ENCODE measurements around the gene AVPR1B. TPM values are rescaled to one million over a fixed set of nuclear protein-coding genes. Genes with fewer than 3 reads are reported as not detected.

The AVPR1B gene
- total RNA-seq, 2 experiments from 2014 or later: not detected

DNA sequence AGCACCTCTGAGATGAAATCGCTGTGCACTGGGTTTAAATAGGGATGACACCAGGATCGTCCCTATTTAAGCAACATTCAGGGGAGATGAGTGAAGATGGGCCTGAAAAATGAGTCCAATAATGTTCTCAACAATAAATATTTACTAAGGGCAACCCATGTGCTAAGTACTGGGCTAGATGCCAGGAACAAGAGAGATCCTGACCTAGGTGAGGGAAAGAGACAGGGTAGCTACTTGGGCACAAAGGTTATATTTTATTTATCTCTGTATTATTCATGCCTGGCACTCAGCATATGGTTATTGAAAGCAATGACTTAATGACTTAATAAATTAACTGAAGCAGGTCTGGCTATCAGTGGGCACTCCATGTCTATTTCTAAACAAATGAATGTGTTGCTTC is 27.4 kb upstream of the AVPR1B start:
- intact Hi-C loops (cut with micrococcal nuclease; ENCODE audit: unreplicated experiment): no loop called here
- Histone ChIP-seq H3K27ac (ENCODE audit: low read depth, low read length, poor library complexity, severe bottlenecking) (no peak overlapping the region), H3K36me3 (ENCODE audit: insufficient read depth, low read length) (no peaks in the 10 kb centered on the region), H3K4me2 (ENCODE audit: low read length) (no peak overlapping the region), H3K9me3 (ENCODE audit: low read length) (no peaks in the 10 kb centered on the region), H3K79me2 (ENCODE audit: insufficient read depth, low read depth, low read length) (no peaks in the 10 kb centered on the region), H4K20me1 (ENCODE audit: insufficient read depth, low read length) (no peaks in the 10 kb centered on the region), H2AFZ (ENCODE audit: low read length) (no peak overlapping the region), H3K9me2 (ENCODE audit: insufficient read depth, low read length) (no peaks in the 10 kb centered on the region), H3K4me3 (ENCODE audit: low read depth, low read length, poor library complexity, severe bottlenecking) (no peak overlapping the region), H3K4me1 (ENCODE audit: insufficient read depth, low read length, poor library complexity, severe bottlenecking) (no peaks in the 10 kb centered on the region)
- TF ChIP-seq, protein P1, sequence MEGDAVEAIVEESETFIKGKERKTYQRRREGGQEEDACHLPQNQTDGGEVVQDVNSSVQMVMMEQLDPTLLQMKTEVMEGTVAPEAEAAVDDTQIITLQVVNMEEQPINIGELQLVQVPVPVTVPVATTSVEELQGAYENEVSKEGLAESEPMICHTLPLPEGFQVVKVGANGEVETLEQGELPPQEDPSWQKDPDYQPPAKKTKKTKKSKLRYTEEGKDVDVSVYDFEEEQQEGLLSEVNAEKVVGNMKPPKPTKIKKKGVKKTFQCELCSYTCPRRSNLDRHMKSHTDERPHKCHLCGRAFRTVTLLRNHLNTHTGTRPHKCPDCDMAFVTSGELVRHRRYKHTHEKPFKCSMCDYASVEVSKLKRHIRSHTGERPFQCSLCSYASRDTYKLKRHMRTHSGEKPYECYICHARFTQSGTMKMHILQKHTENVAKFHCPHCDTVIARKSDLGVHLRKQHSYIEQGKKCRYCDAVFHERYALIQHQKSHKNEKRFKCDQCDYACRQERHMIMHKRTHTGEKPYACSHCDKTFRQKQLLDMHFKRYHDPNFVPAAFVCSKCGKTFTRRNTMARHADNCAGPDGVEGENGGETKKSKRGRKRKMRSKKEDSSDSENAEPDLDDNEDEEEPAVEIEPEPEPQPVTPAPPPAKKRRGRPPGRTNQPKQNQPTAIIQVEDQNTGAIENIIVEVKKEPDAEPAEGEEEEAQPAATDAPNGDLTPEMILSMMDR (conservative IDR thresholded peaks at IDR 0.05; ENCODE audit: low read length): no peak
- no peak for TF ChIP-seq EZH2phosphoT487 (IDR thresholded peaks at IDR 0.05; ENCODE audit: borderline replicate concordance, low read depth, low read length)
- BruUV-seq (replicated peaks): no TSS peak
- ChIA-PET CTCF (ENCODE audit: unreplicated experiment) (no interaction called here), POLR2A (no interaction called here)
- no peak for DNase-seq (ENCODE audit: low spot score)

DNA sequence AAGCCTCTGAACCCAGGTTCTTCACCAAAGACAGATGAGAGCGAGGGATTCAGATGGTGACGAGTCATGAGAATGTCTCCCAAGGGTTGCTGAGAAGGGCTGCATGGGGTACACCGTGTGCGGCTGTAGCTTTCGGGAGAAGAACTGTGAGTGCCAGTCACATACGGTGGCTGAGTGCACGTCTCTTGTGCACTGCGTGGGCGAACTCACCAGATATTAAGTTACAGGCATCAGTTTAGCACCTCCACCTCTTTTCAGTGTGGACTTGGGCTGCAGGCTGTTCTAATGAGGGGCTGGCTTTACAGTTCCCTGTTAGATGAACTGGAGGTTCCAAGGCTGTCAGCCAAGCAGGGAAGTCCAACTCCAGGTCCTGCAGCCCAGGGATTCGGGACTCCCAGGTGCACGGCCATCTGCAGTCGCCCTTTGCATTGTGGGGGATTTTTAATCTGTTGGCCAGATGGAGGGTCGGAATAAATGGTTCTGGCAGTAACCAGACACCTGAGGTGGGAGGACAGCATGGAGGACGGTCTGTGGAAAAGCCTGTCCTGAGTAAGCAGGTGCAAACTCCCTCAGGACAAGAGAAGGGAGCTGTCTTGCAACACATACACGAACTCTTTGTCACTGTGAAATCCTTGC is 26.5 kb upstream of the AVPR1B start:
- no peak overlapping the region for H3K27ac ChIP-seq (ENCODE audit: low read depth, low read length, poor library complexity, severe bottlenecking)
- no peaks in the 10 kb centered on the region for H3K9me2 ChIP-seq (ENCODE audit: insufficient read depth, low read length)
- H3K9me3 ChIP-seq (ENCODE audit: low read length): no peaks in the 10 kb centered on the region
- no peak overlapping the region for H2AFZ ChIP-seq (ENCODE audit: low read length)
- H3K4me2 ChIP-seq (ENCODE audit: low read length): no peak overlapping the region
- H4K20me1 ChIP-seq (ENCODE audit: insufficient read depth, low read length): no peaks in the 10 kb centered on the region
- no peak for DNase-seq (ENCODE audit: low spot score)
- no peaks in the 10 kb centered on the region for H3K79me2 ChIP-seq (ENCODE audit: insufficient read depth, low read depth, low read length)
- H3K36me3 ChIP-seq (ENCODE audit: insufficient read depth, low read length): no peaks in the 10 kb centered on the region
- ChIA-PET POLR2A (no interaction called here), CTCF (ENCODE audit: unreplicated experiment) (no interaction called here)
- intact Hi-C loops (cut with micrococcal nuclease; ENCODE audit: unreplicated experiment): no loop called here
- TF ChIP-seq EZH2phosphoT487 (IDR thresholded peaks at IDR 0.05; ENCODE audit: borderline replicate concordance, low read depth, low read length): no peak
- TF ChIP-seq, protein P1 (conservative IDR thresholded peaks at IDR 0.05; ENCODE audit: low read length): no peak
- no peaks in the 10 kb centered on the region for H3K4me1 ChIP-seq (ENCODE audit: insufficient read depth, low read length, poor library complexity, severe bottlenecking)
- BruUV-seq (replicated peaks): no TSS peak
- no peak overlapping the region for H3K4me3 ChIP-seq (ENCODE audit: low read depth, low read length, poor library complexity, severe bottlenecking)

DNA sequence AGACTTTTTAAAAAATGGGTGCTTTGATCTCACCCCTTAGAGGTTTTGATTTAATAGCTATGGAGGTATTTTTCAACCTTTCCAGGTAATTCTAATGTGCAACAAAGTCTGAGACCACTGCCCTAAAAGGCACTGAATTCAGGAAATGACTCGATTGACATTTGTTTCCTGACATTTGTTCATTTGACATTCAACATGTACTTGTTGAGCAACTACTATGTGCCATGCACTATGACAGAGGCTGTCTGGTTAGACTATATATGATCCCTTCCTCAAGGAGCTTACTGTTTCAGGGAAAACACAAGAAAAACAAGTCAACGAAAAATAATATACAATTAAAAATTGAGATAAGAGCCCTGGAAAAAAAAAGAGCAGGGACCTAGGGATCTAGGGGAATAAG is 25.6 kb upstream of the AVPR1B start:
- no TSS peak for BruUV-seq (replicated peaks)
- Histone ChIP-seq H3K79me2 (ENCODE audit: insufficient read depth, low read depth, low read length) (no peaks in the 10 kb centered on the region), H3K4me1 (ENCODE audit: insufficient read depth, low read length, poor library complexity, severe bottlenecking) (no peaks in the 10 kb centered on the region), H4K20me1 (ENCODE audit: insufficient read depth, low read length) (no peaks in the 10 kb centered on the region), H2AFZ (ENCODE audit: low read length) (no peak overlapping the region), H3K4me2 (ENCODE audit: low read length) (no peak overlapping the region), H3K9me2 (ENCODE audit: insufficient read depth, low read length) (no peaks in the 10 kb centered on the region), H3K9me3 (ENCODE audit: low read length) (no peaks in the 10 kb centered on the region), H3K4me3 (ENCODE audit: low read depth, low read length, poor library complexity, severe bottlenecking) (no peak overlapping the region), H3K27ac (ENCODE audit: low read depth, low read length, poor library complexity, severe bottlenecking) (no peak overlapping the region), H3K36me3 (ENCODE audit: insufficient read depth, low read length) (no peaks in the 10 kb centered on the region)
- no peak for DNase-seq (ENCODE audit: low spot score)
- CTCF ChIA-PET (ENCODE audit: unreplicated experiment): no interaction called here
- TF ChIP-seq, protein P1 (conservative IDR thresholded peaks at IDR 0.05; ENCODE audit: low read length): no peak
- no peak for TF ChIP-seq EZH2phosphoT487 (IDR thresholded peaks at IDR 0.05; ENCODE audit: borderline replicate concordance, low read depth, low read length)
- intact Hi-C loops (cut with micrococcal nuclease; ENCODE audit: unreplicated experiment): no loop called here
- POLR2A ChIA-PET: interaction anchor here (1.1 kb wide), 1 partner anchor 9 kb away, joined by 3 read pairs; no protein-coding TSS in a partner anchor

All from OCI-LY7 (cell line).